Panc1 (cell line): ENCODE results near the gene GPX7.

Experiments
- CTCF ChIP-seq: fragments of 450-650 bp; IDR thresholded peaks from 2 replicates; pipeline ENCODE4 v1.5.1; 2017; ENCODE audit warnings: mild to moderate bottlenecking
- POLR2AphosphoS5 ChIP-seq: IDR thresholded peaks from 2 replicates; pipeline ENCODE4 v1.6.1; 2012; ENCODE audit warnings: mild to moderate bottlenecking, low read depth, low read length, moderate library complexity
- SIN3A ChIP-seq: IDR thresholded peaks from 2 replicates; pipeline ENCODE4 v1.6.1; 2012; ENCODE audit warnings: low read depth, mild to moderate bottlenecking, low read length, moderate library complexity, borderline replicate concordance; ENCODE audit not compliant: insufficient read depth
- TCF7L2 ChIP-seq: IDR thresholded peaks from 2 replicates; pipeline ENCODE4 v1.6.1; 2011; ENCODE audit warnings: mild to moderate bottlenecking, low read depth, low read length, inconsistent platforms
- TF ChIP-seq, protein P1 (sequence below), 2 experiments: IDR thresholded peaks; 2 replicates each; pipeline ENCODE4 v1.6.1; 2011 to 2012; ENCODE audit warnings: low read depth in 2 of 2, control low read depth in 1 of 2, low read length in 1 of 2, mild to moderate bottlenecking in 1 of 2, moderate library complexity in 1 of 2; ENCODE audit not compliant: insufficient read depth in 1 of 2

GRCh38 chr1:52572387-52572786 is 29.8 kb upstream of the GPX7 start:
- TF ChIP-seq CTCF (no peak), SIN3A (no peak), POLR2AphosphoS5 (no peak), TCF7L2 (no peak)
- TF ChIP-seq, protein P1, sequence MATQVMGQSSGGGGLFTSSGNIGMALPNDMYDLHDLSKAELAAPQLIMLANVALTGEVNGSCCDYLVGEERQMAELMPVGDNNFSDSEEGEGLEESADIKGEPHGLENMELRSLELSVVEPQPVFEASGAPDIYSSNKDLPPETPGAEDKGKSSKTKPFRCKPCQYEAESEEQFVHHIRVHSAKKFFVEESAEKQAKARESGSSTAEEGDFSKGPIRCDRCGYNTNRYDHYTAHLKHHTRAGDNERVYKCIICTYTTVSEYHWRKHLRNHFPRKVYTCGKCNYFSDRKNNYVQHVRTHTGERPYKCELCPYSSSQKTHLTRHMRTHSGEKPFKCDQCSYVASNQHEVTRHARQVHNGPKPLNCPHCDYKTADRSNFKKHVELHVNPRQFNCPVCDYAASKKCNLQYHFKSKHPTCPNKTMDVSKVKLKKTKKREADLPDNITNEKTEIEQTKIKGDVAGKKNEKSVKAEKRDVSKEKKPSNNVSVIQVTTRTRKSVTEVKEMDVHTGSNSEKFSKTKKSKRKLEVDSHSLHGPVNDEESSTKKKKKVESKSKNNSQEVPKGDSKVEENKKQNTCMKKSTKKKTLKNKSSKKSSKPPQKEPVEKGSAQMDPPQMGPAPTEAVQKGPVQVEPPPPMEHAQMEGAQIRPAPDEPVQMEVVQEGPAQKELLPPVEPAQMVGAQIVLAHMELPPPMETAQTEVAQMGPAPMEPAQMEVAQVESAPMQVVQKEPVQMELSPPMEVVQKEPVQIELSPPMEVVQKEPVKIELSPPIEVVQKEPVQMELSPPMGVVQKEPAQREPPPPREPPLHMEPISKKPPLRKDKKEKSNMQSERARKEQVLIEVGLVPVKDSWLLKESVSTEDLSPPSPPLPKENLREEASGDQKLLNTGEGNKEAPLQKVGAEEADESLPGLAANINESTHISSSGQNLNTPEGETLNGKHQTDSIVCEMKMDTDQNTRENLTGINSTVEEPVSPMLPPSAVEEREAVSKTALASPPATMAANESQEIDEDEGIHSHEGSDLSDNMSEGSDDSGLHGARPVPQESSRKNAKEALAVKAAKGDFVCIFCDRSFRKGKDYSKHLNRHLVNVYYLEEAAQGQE (IDR thresholded peaks at IDR 0.05; ENCODE audit: insufficient read depth in 1 of 2, low read depth in 2 of 2, low read length in 1 of 2), result no peak
